H9 (cell line): ENCODE results near the gene ASB4. TPM values are rescaled to one million over a fixed set of nuclear protein-coding genes. Genes with fewer than 3 reads are reported as not detected.

Experiments used
- DNase-seq: peaks from one replicate; pipeline ENCODE4 v3.0.0-alpha.2; 2017
- H2AFZ ChIP-seq: one replicate; pipeline ENCODE4 v1.6.1; 2013; ENCODE audit warnings: mild to moderate bottlenecking, low read length, control low read depth, moderate library complexity
- H2AK5ac ChIP-seq: 2 replicates; pipeline ENCODE4 v1.6.1; 2013; ENCODE audit warnings: low read length, control low read depth, mixed read lengths; ENCODE audit not compliant: insufficient read length
- H2BK120ac ChIP-seq: one replicate; pipeline ENCODE4 v1.6.1; 2013; ENCODE audit warnings: low read depth, mild to moderate bottlenecking, low read length, control low read depth, inconsistent platforms; ENCODE audit not compliant: poor library complexity, severe bottlenecking
- H2BK12ac ChIP-seq: 2 replicates; pipeline ENCODE4 v1.6.1; 2013; ENCODE audit warnings: low read length, control low read depth, mixed read lengths, low read depth; ENCODE audit not compliant: insufficient read length
- H2BK15ac ChIP-seq: 2 replicates; pipeline ENCODE4 v1.6.1; 2013; ENCODE audit warnings: low read depth, low read length, control low read depth
- H2BK20ac ChIP-seq: one replicate; pipeline ENCODE4 v1.6.1; 2013; ENCODE audit warnings: low read depth, mild to moderate bottlenecking, low read length, control low read depth, inconsistent platforms; ENCODE audit not compliant: poor library complexity, severe bottlenecking
- H2BK5ac ChIP-seq: 2 replicates; pipeline ENCODE4 v1.6.1; 2013; ENCODE audit warnings: low read length, control low read depth, mixed read lengths; ENCODE audit not compliant: insufficient read length
- H3K14ac ChIP-seq: 2 replicates; pipeline ENCODE4 v1.6.1; 2013; ENCODE audit warnings: low read length, control low read depth; ENCODE audit not compliant: insufficient read depth
- H3K18ac ChIP-seq: 2 replicates; pipeline ENCODE4 v1.6.1; 2013; ENCODE audit warnings: low read depth, mild to moderate bottlenecking, mixed read lengths, low read length, control low read depth; ENCODE audit not compliant: insufficient read length
- H3K23ac ChIP-seq: 2 replicates; pipeline ENCODE4 v1.6.1; 2013; ENCODE audit warnings: low read length, control low read depth, mixed read lengths, low read depth; ENCODE audit not compliant: insufficient read length
- H3K23me2 ChIP-seq: 2 replicates; pipeline ENCODE4 v1.6.1; 2013; ENCODE audit warnings: low read depth, mild to moderate bottlenecking, mixed read lengths, low read length, control low read depth; ENCODE audit not compliant: insufficient read length, poor library complexity, severe bottlenecking
- H3K27ac ChIP-seq: 2 replicates; pipeline ENCODE4 v1.5.1; 2013; ENCODE audit warnings: low read length, control low read depth, mixed read lengths, low read depth; ENCODE audit not compliant: insufficient read length
- H3K27me3 ChIP-seq: 2 replicates; pipeline ENCODE4 v1.6.1; 2013; ENCODE audit warnings: low read length, control low read depth, inconsistent platforms; ENCODE audit not compliant: insufficient read depth
- H3K4ac ChIP-seq: 2 replicates; pipeline ENCODE4 v1.6.1; 2013; ENCODE audit warnings: low read depth, mild to moderate bottlenecking, control low read depth, inconsistent platforms, low read length, moderate library complexity
- H3K4me1 ChIP-seq: 2 replicates; pipeline ENCODE4 v1.6.1; 2013; ENCODE audit warnings: low read length, control low read depth, inconsistent platforms; ENCODE audit not compliant: insufficient read depth
- H3K4me2 ChIP-seq: 2 replicates; pipeline ENCODE4 v1.6.1; 2013; ENCODE audit warnings: low read length, control low read depth, mixed read lengths; ENCODE audit not compliant: insufficient read length, insufficient read depth
- H3K56ac ChIP-seq: 2 replicates; pipeline ENCODE4 v1.6.1; 2013; ENCODE audit warnings: low read depth, mild to moderate bottlenecking, mixed read lengths, low read length, control low read depth; ENCODE audit not compliant: insufficient read length
- H3K79me1 ChIP-seq: 2 replicates; pipeline ENCODE4 v1.6.1; 2013; ENCODE audit warnings: low read depth, mild to moderate bottlenecking, moderate library complexity, low read length, control low read depth, inconsistent platforms; ENCODE audit not compliant: insufficient read depth, poor library complexity, severe bottlenecking
- H3K79me2 ChIP-seq: 2 replicates; pipeline ENCODE4 v1.6.1; 2013; ENCODE audit warnings: low read length, control low read depth, inconsistent platforms; ENCODE audit not compliant: insufficient read depth
- H3K9ac ChIP-seq: 2 replicates; pipeline ENCODE4 v1.6.1; 2013; ENCODE audit warnings: low read length, control low read depth, mixed read lengths; ENCODE audit not compliant: insufficient read length; ENCODE audit errors: extremely low read depth
- H3K9me3 ChIP-seq: one replicate; pipeline ENCODE4 v1.6.1; 2013; ENCODE audit warnings: low read depth, low read length, inconsistent platforms; ENCODE audit not compliant: control insufficient read depth
- H3T11ph ChIP-seq: one replicate; pipeline ENCODE4 v1.6.1; 2013; ENCODE audit warnings: mild to moderate bottlenecking, low read length, control low read depth, inconsistent platforms
- H4K20me1 ChIP-seq: one replicate; pipeline ENCODE4 v1.6.1; 2013; ENCODE audit not compliant: control insufficient read depth, insufficient read length, insufficient read depth
- H4K5ac ChIP-seq: 2 replicates; pipeline ENCODE4 v1.6.1; 2013; ENCODE audit warnings: low read depth, mild to moderate bottlenecking, mixed read lengths, low read length, control low read depth; ENCODE audit not compliant: insufficient read length
- H4K8ac ChIP-seq: replicated peaks from 2 replicates; pipeline ENCODE4 v1.6.1; 2013; ENCODE audit warnings: low read length, control low read depth, mixed read lengths, low read depth; ENCODE audit not compliant: insufficient read length
- H4K91ac ChIP-seq: 2 replicates; pipeline ENCODE4 v1.6.1; 2013; ENCODE audit warnings: low read depth, mild to moderate bottlenecking, moderate library complexity, mixed read lengths, low read length, control low read depth; ENCODE audit not compliant: insufficient read length
- H3K27ac Mint-ChIP-seq, 3 experiments: 2 replicates in 2 of 3; 3 replicates in 1 of 3; pipeline ENCODE4 v1.8.0; 2020 to 2021; ENCODE audit warnings: mixed read lengths in 3 of 3, mild to moderate bottlenecking in 1 of 3, moderate library complexity in 1 of 3
- H3K27me3 Mint-ChIP-seq: 2 replicates; pipeline ENCODE4 v1.8.0; 2021; ENCODE audit warnings: low read depth, mild to moderate bottlenecking, moderate library complexity, mixed read lengths
- H3K36me3 Mint-ChIP-seq, 3 experiments: 2 replicates in 2 of 3; 3 replicates in 1 of 3; pipeline ENCODE4 v1.8.0; 2020 to 2021; ENCODE audit warnings: low read depth in 3 of 3, mixed read lengths in 3 of 3; ENCODE audit not compliant: insufficient read depth in 1 of 3
- H3K4me1 Mint-ChIP-seq, 2 experiments: 2 replicates each; pipeline ENCODE4 v1.8.0; 2020; ENCODE audit warnings: mixed read lengths in 2 of 2
- H3K4me3 Mint-ChIP-seq, 2 experiments: 2 replicates in 1 of 2; 3 replicates in 1 of 2; pipeline ENCODE4 v1.8.0; 2020 to 2021; ENCODE audit warnings: mild to moderate bottlenecking in 2 of 2, mixed read lengths in 2 of 2, moderate library complexity in 1 of 2
- H3K9me3 Mint-ChIP-seq, 2 experiments: 2 replicates in 1 of 2; 3 replicates in 1 of 2; pipeline ENCODE4 v1.8.0; 2020; ENCODE audit warnings: mild to moderate bottlenecking in 2 of 2, mixed read lengths in 2 of 2, moderate library complexity in 1 of 2
- CTCF ChIP-seq: fragments of 200-600 bp; sonication (generic); conservative IDR thresholded peaks from 3 replicates; pipeline ENCODE4 v1.8.0; 2021; ENCODE audit warnings: antibody characterized with exemption, mild to moderate bottlenecking
- WGBS: extraction: QIAGEN DNeasy Blood & Tissue Kit; methylation state at CpG from one replicate; pipeline ENCODE4 v1.1.7; 2013; ENCODE audit warnings: missing lambda C conversion rate, low lambda C conversion rate, mixed read lengths; ENCODE audit not compliant: insufficient read length; ENCODE audit errors: extremely low coverage; 5-methylcytosine and 5-hydroxymethylcytosine counted together
- total RNA-seq: library from RNA; stranded (reverse); gene quantifications from 2 replicates; pipeline ENCODE4 v1.2.1, GENCODE V29; 2021

ASB4 gene
- total RNA-seq, 1 experiment from 2014 or later, result not detected

GRCh38 chr7:95546647-95547046 is 60.9 kb downstream of the ASB4 start:
- no peak overlapping the region for H2BK20ac ChIP-seq
- H3K79me2 ChIP-seq, result no peaks in the 10 kb centered on the region
- no peak overlapping the region for H2BK12ac ChIP-seq
- H2AFZ ChIP-seq, result no peak overlapping the region
- H3K56ac ChIP-seq, result no peak overlapping the region
- H2BK5ac ChIP-seq, result no peak overlapping the region
- H3K9me3 Mint-ChIP-seq, result no peaks in the 10 kb centered on the region
- H4K20me1 ChIP-seq, result no peaks in the 10 kb centered on the region
- no peak overlapping the region for H3T11ph ChIP-seq
- no peak for DNase-seq
- no peak overlapping the region for H4K91ac ChIP-seq
- no peak overlapping the region for H2BK120ac ChIP-seq
- H3K14ac ChIP-seq, result no peak overlapping the region
- TF ChIP-seq CTCF, result no peak
- H3K27me3 Mint-ChIP-seq, result no peaks in the 10 kb centered on the region; the same call in 1 of the 2 replicates
- no peaks in the 10 kb centered on the region for H3K36me3 Mint-ChIP-seq
- no peaks in the 10 kb centered on the region for H3K4me1 ChIP-seq
- H4K8ac ChIP-seq, result no peak overlapping the region
- no peaks in the 10 kb centered on the region for H3K9me3 ChIP-seq
- no peak overlapping the region for H4K5ac ChIP-seq
- WGBS, result no CpG with 5 or more reads among the region's 4 CpGs
- H2BK15ac ChIP-seq, result no peak overlapping the region
- no peak overlapping the region for H3K9ac ChIP-seq
- H3K18ac ChIP-seq, result no peak overlapping the region
- no peaks in the 10 kb centered on the region for H3K79me1 ChIP-seq
- no peak overlapping the region for H3K4me2 ChIP-seq
- H3K23me2 ChIP-seq, result no peaks in the 10 kb centered on the region
- H3K23ac ChIP-seq, result no peak overlapping the region
- no peak overlapping the region for H3K4me3 Mint-ChIP-seq
- peaks cover 11% of the 10 kb centered on the region in 2 experiments for H3K4me1 Mint-ChIP-seq
- no peak overlapping the region for H2AK5ac ChIP-seq
- no peaks in the 10 kb centered on the region for H3K27me3 ChIP-seq
- H3K27ac ChIP-seq, result no peak overlapping the region
- no peak overlapping the region for H3K27ac Mint-ChIP-seq
- no peak overlapping the region for H3K4ac ChIP-seq
